GM19099 (cell line): ENCODE results near the gene ASCL2.

Experiments
- POLR2A ChIP-seq: IDR thresholded peaks from 3 replicates; pipeline ENCODE4 v1.6.1; 2011; ENCODE audit warnings: low read depth; ENCODE audit not compliant: insufficient read length; ENCODE audit errors: extremely low read depth

Gene ASCL2

GRCh38 chr11:2311353-2312133 is 41.2 kb upstream of the ASCL2 start:
- no peak for TF ChIP-seq POLR2A

- TF ChIP-seq POLR2A, result no peak
Measured at GRCh38 chr11:2310786-2311352, 40.5 kb upstream of the ASCL2 start.

GRCh38 chr11:2310073-2310785 is 39.8 kb upstream of the ASCL2 start:
- no peak for TF ChIP-seq POLR2A

GRCh38 chr11:2309251-2310072 is 39.1 kb upstream of the ASCL2 start:
- TF ChIP-seq POLR2A, result no peak

- TF ChIP-seq POLR2A, result no peak
Measured at GRCh38 chr11:2308713-2309112, 38.3 kb upstream of the ASCL2 start.

DNA sequence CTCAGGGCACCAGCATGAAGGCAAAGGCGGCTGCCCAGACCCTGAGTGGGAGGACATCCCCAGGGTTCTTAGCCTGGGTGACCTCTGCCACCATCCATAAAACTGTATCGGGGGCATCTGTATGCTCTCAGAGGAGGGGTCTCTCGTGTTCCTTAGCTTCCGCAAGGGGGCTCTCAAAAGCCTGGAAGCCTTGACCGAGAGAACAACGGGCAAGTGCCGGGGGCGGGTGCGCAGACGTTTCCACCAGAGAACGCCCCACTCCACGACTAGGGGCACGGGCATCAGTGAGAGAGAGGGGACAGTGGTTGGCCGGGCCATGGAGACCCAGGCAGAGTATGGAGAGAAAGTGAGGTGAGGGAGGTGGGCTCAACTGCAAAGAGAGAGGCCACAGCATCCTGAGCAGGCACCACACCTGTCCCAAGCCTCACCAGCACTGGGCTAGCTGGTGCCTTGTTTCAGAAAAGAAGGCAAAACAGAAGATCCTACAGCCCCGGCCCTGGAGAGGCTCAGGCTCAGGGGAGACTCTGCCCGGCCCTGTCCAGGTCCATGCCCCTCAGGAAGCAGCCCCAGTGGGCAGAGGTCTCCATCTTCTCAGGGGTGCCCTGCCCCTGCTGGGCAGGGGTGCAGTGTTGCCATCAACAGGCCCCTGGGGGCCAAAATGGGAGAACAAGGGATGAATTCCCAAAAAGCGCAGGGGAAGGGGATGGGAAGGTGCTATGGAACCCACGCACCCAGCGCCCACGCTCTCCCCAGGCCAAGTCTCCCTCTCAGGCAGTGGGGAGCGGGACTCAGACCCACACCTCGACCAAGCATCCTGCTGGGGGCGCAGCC is 37.3 kb upstream of the ASCL2 start:
- TF ChIP-seq POLR2A, result no peak

GRCh38 chr11:2306877-2307500 is 36.6 kb upstream of the ASCL2 start:
- no peak for TF ChIP-seq POLR2A

GRCh38 chr11:2306452-2306823 is 36.0 kb upstream of the ASCL2 start:
- no peak for TF ChIP-seq POLR2A

GRCh38 chr11:2305788-2306451 is 35.5 kb upstream of the ASCL2 start:
- no peak for TF ChIP-seq POLR2A

GRCh38 chr11:2305140-2305778 is 34.9 kb upstream of the ASCL2 start:
- no peak for TF ChIP-seq POLR2A

DNA sequence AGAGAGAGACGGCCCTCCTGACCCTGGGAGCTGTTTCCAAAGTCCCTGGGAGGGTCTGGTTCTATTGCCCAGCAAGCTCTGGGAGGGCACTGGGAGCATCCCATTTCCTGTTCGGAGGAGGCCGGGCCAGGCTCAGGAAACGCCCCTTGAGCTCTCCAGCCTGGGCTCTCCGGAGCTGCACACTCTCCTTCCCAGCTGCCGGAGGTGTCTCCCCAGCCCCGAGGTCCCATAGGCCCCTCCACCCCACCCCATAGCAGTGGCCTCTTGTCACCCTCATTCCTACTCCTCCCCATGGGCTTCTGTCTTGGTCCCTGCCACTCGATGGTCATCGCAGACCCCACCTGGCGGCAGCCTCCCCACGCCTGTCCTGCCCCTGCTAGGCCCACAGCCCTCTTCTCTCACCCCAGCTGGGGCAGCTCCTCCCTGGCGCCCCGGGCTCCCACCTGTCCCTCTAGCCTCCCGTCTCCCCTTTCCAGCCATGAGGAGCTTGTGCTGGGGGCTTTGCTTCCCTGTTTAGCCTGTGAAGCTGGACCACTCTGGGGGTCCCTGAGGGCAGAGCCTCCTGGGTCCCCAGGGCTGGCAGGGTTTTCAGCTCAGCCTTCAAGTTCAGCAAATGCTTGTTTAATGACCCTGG is 34.2 kb upstream of the ASCL2 start:
- TF ChIP-seq POLR2A, result no peak
